NCI-H345 treated with DMSO at 0.1 percent for 48 hours (cell line): ENCODE results near the gene MT3.
"Not testable (repeated sequence)": the region's sequence is repeated elsewhere in the genome, so short reads cannot be mapped to it uniquely, and the experiment has no call there.

Experiments
- DNase-seq: peaks from one replicate; lab custom pipeline; 2025; ENCODE audit not compliant: unreplicated experiment; lab: John Stamatoyannopoulos, UW

Gene MT3

GRCh38 chr16:56609463-56609921, 20.2 kb downstream of the MT3 start:
- DNase-seq, result no peak

- DNase-seq, result no peak
Measured at GRCh38 chr16:56610017-56610608, 20.8 kb downstream of the MT3 start.

GRCh38 chr16:56610609-56611111, 21.3 kb downstream of the MT3 start:
- DNase-seq, result no peak

GRCh38 chr16:56611281-56611833, 22.0 kb downstream of the MT3 start:
- no peak for DNase-seq

- no peak for DNase-seq
Measured at GRCh38 chr16:56613706-56614105, 24.4 kb downstream of the MT3 start.

GRCh38 chr16:56614549-56614991, 25.2 kb downstream of the MT3 start:
- no peak for DNase-seq

GRCh38 chr16:56615353-56615752, 26.0 kb downstream of the MT3 start:
- no peak for DNase-seq

- DNase-seq, result no peak
Measured at GRCh38 chr16:56616608-56617211, 27.4 kb downstream of the MT3 start.

GRCh38 chr16:56617212-56618085, 28.1 kb downstream of the MT3 start:
- DNase-seq, result no peak

- DNase-seq, result no peak
Measured at GRCh38 chr16:56618138-56618537, 28.8 kb downstream of the MT3 start.

GRCh38 chr16:56620339-56620897, 31.1 kb downstream of the MT3 start:
- DNase-seq, result no peak

GRCh38 chr16:56621665-56622445, 32.5 kb downstream of the MT3 start:
- not testable (repeated sequence) for DNase-seq

- not testable (repeated sequence) for DNase-seq
Measured at GRCh38 chr16:56623184-56623583, 33.9 kb downstream of the MT3 start.

- DNase-seq, result no peak
Measured at GRCh38 chr16:56623637-56624036, 34.3 kb downstream of the MT3 start.

GRCh38 chr16:56625140-56625942, 36.0 kb downstream of the MT3 start, which contains the start of gene MT1E:
Gene MT1E, plus strand, starts transcription at chr16:56625781. Its CDS starts 71 bp downstream, at chr16:56625852.
- no peak for DNase-seq

- DNase-seq, result no peak
Measured at GRCh38 chr16:56625943-56626654, 36.8 kb downstream of the MT3 start.

- DNase-seq, result no peak
Measured at GRCh38 chr16:56626685-56627084, 37.4 kb downstream of the MT3 start.

- DNase-seq, result no peak
Measured at GRCh38 chr16:56628486-56629350, 39.4 kb downstream of the MT3 start.
